Measurements from ENCODE around the gene SDHA.

- no peak for TF ChIP-seq CTCF (IDR thresholded peaks at IDR 0.05)
- no peak for TF ChIP-seq POLR2A (IDR thresholded peaks at IDR 0.05)
- no peak for TF ChIP-seq POLR2AphosphoS5 (IDR thresholded peaks at IDR 0.05)
These were observed 41.8 kb upstream of the SDHA start for GRCh38 chr5:176296-176823.
